Measurements from ENCODE around the gene OR10A2.

GRCh38 chr11:6911378-6911777, 48.5 kb downstream of the OR10A2 start:
- TF ChIP-seq, protein P1, sequence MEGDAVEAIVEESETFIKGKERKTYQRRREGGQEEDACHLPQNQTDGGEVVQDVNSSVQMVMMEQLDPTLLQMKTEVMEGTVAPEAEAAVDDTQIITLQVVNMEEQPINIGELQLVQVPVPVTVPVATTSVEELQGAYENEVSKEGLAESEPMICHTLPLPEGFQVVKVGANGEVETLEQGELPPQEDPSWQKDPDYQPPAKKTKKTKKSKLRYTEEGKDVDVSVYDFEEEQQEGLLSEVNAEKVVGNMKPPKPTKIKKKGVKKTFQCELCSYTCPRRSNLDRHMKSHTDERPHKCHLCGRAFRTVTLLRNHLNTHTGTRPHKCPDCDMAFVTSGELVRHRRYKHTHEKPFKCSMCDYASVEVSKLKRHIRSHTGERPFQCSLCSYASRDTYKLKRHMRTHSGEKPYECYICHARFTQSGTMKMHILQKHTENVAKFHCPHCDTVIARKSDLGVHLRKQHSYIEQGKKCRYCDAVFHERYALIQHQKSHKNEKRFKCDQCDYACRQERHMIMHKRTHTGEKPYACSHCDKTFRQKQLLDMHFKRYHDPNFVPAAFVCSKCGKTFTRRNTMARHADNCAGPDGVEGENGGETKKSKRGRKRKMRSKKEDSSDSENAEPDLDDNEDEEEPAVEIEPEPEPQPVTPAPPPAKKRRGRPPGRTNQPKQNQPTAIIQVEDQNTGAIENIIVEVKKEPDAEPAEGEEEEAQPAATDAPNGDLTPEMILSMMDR (IDR thresholded peaks at IDR 0.05): no peak
- TF ChIP-seq POLR2A (IDR thresholded peaks at IDR 0.05) (no peak), EP300 (IDR thresholded peaks at IDR 0.05) (no peak)
